Measurements from ENCODE around the gene CFLAR. TPM values are rescaled to one million over a fixed set of nuclear protein-coding genes. Genes with fewer than 3 reads are reported as not detected.
A peak's percentile ranks its signal among the peaks of the same experiment; 100 is the strongest.

The CFLAR gene
- total RNA-seq, 1 donor from 2014 or later, result 144 TPM

DNA sequence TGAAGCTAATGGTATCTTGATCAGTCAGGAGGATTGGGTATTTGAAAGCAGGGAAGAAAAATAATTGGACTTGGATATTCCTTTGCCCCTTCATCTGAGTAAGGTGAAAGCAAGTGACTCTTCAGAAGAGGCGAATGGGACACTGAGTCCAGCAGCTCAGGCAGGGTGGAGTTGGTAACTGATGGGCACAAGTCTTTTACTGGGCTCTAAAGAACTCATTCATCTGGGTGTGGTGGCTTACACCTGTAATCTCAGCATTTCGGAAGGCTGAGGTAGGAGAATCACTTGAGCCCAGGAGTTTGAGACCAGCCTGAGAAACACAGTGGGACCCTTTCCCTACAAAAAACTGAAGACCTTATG, 11.2 kb downstream of the CFLAR start:
- no peaks in the 10 kb centered on the region for H3K36me3 ChIP-seq
- intact Hi-C loops (cut with DNase I), result no loop called here
- no peak for TF ChIP-seq POLR2AphosphoS5 (IDR thresholded peaks at IDR 0.05; ENCODE audit: insufficient read depth in 1 of 2, low read depth in 1 of 2)
- H3K9me3 ChIP-seq, result no peaks in the 10 kb centered on the region
- DNase-seq (ENCODE audit: extremely low spot score in 2 of 2), result no peak
- peak overlapping the region; percentile 74 for H3K27ac ChIP-seq
- H3K27me3 ChIP-seq, result no peaks in the 10 kb centered on the region
- peak overlapping the region in 1 of 2 donors; percentile 8 for H3K4me3 ChIP-seq
- H3K4me1 ChIP-seq, result peaks cover 97% of the 10 kb centered on the region

DNA sequence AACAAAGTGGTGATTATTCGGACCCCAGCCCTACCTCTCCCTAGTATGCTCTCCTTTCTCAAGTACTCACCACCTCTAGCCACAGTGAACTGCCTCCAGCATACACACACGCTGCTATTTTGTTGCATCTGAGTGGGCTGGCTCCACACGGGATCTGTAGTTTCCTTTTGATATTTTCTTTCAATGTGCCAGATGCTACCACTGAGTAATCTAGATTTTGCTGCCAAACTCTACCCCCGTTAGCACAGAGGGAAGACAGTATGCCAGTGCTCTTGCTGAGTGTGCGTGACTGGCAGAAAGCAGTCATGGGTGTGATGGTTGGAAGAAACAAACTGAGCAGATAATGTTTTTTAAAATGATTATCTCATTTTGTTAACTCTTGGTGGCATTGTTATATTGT, 11.6 kb downstream of the CFLAR start:
- TF ChIP-seq POLR2AphosphoS5 (IDR thresholded peaks at IDR 0.05; ENCODE audit: insufficient read depth in 1 of 2, low read depth in 1 of 2) (peak in 1 of 2 donors; percentile 15), POLR2A (IDR thresholded peaks at IDR 0.05) (no peak)
- TF ChIP-seq, protein P1, sequence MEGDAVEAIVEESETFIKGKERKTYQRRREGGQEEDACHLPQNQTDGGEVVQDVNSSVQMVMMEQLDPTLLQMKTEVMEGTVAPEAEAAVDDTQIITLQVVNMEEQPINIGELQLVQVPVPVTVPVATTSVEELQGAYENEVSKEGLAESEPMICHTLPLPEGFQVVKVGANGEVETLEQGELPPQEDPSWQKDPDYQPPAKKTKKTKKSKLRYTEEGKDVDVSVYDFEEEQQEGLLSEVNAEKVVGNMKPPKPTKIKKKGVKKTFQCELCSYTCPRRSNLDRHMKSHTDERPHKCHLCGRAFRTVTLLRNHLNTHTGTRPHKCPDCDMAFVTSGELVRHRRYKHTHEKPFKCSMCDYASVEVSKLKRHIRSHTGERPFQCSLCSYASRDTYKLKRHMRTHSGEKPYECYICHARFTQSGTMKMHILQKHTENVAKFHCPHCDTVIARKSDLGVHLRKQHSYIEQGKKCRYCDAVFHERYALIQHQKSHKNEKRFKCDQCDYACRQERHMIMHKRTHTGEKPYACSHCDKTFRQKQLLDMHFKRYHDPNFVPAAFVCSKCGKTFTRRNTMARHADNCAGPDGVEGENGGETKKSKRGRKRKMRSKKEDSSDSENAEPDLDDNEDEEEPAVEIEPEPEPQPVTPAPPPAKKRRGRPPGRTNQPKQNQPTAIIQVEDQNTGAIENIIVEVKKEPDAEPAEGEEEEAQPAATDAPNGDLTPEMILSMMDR (IDR thresholded peaks at IDR 0.05), result no peak
- Histone ChIP-seq H3K4me1 (peaks cover 98% of the 10 kb centered on the region), H3K36me3 (no peaks in the 10 kb centered on the region), H3K27ac (peak overlapping the region; percentile 74), H3K9me3 (no peaks in the 10 kb centered on the region), H3K27me3 (no peaks in the 10 kb centered on the region), H3K4me3 (peak overlapping the region in 1 of 2 donors; percentile 8)
- no peak for DNase-seq (ENCODE audit: extremely low spot score in 2 of 2)
- intact Hi-C loops (cut with DNase I), result no loop called here

DNA sequence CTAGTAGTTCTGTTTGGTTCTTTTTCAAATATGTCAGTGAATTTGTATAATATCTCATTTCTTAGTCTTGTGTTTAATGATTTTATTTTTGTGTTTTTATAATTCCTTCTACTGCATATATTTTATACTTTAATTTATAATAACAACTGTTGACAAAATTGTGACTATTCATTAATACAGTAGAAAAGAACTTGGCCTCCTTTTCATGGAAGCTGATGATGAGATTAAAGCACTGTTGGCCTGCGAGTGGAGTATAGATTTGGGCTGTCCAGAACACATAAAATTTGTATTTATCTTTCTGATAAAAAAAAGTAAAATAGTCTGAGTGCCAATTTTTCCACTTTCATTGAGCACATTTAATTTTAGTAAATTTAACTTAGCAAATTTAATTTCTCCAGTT, 12.1 kb downstream of the CFLAR start:
- Histone ChIP-seq H3K4me3 (no peak overlapping the region), H3K27ac (peak overlapping the region; percentile 74), H3K27me3 (no peaks in the 10 kb centered on the region), H3K4me1 (peaks cover 98% of the 10 kb centered on the region), H3K36me3 (peaks cover 0 to 2% of the 10 kb centered on the region in 2 donors), H3K9me3 (no peaks in the 10 kb centered on the region)
- no peak for DNase-seq (ENCODE audit: extremely low spot score in 2 of 2)
- TF ChIP-seq POLR2A (IDR thresholded peaks at IDR 0.05) (no peak), POLR2AphosphoS5 (IDR thresholded peaks at IDR 0.05; ENCODE audit: insufficient read depth in 1 of 2, low read depth in 1 of 2) (no peak)
- TF ChIP-seq, protein P1 (IDR thresholded peaks at IDR 0.05), result no peak
- intact Hi-C loops (cut with DNase I), result no loop called here

DNA sequence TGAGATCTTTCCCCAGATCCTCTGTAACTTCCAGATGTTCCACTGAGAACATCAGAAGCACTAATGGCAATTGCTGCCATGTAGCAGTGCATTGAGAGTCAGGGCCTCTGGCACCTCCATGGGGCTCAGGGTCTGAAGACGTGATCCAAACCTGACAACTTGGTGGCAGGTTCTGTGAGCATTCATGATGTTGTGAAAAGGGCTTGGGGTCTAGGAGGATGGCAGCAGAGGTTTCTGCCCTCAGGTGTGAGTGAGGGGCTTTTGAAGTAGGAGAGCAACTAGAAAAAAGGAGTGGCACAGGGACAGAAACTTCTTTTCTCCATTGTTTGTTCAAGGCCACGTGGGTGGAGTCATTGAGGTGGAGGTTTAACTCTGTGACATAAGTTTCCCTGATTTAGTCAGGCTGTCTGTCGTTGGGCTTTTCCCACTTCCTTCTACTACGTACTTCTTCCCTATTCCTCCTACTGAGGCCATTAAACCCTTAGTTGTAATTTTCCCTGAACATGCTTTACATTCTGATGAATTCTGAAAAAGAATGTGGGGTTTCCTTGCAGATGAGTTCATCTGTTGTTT, 13.1 kb downstream of the CFLAR start:
- peak overlapping the region; percentile 74 for H3K27ac ChIP-seq
- TF ChIP-seq POLR2AphosphoS5 (IDR thresholded peaks at IDR 0.05; ENCODE audit: insufficient read depth in 1 of 2, low read depth in 1 of 2) (peak in 1 of 2 donors; percentile 48), POLR2A (IDR thresholded peaks at IDR 0.05) (no peak)
- TF ChIP-seq, protein P1 (IDR thresholded peaks at IDR 0.05), result no peak
- no peak overlapping the region for H3K4me3 ChIP-seq
- H3K27me3 ChIP-seq, result no peaks in the 10 kb centered on the region
- intact Hi-C loops (cut with DNase I), result no loop called here
- H3K36me3 ChIP-seq, result peaks cover 0 to 8% of the 10 kb centered on the region in 2 donors
- no peak for DNase-seq (ENCODE audit: extremely low spot score in 2 of 2)
- H3K9me3 ChIP-seq, result no peaks in the 10 kb centered on the region
- peaks cover 94% of the 10 kb centered on the region for H3K4me1 ChIP-seq

DNA sequence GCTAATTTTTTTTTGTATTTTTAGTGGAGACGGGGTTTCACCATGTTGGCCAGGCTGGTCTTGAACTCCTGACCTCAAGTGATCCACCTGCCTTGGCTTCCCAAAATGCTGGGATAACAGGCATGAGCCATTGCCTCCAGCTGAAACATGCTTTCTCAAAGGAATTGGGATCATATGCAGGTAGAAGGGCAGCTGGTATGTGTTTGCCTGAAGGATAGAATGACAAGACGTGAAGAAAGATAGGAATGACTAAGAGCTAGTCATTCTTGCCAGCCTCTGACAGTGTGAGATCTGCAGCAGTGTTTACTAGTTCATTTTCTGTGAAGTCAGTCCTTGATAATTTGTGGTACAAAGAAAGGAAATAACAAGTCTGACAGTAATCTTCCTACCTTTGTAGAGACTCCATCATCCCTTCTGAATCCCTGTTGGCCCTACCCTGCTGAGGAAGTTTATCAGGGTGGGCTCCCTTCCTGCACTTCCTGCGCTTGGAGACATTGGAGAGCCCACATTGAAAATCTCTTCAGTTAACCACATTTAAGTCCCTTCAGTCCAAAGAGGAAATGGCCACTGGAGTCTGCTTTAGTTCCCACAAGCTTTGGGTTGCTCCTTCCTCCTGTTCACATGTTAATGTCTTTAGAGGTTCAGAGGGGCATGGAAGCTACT, 14.7 kb downstream of the CFLAR start:
- Histone ChIP-seq H3K4me1 (peaks cover 93% of the 10 kb centered on the region), H3K4me3 (peak overlapping the region in 1 of 2 donors; percentile 10), H3K27me3 (no peaks in the 10 kb centered on the region), H3K27ac (peak overlapping the region; percentile 74), H3K36me3 (peaks cover 0 to 13% of the 10 kb centered on the region in 2 donors), H3K9me3 (no peaks in the 10 kb centered on the region)
- intact Hi-C loops (cut with DNase I), result no loop called here
- peak in 1 of 2 donors; percentile 82 for DNase-seq (ENCODE audit: extremely low spot score in 2 of 2)
- TF ChIP-seq, protein P1 (IDR thresholded peaks at IDR 0.05), result no peak
- TF ChIP-seq POLR2AphosphoS5 (IDR thresholded peaks at IDR 0.05; ENCODE audit: insufficient read depth in 1 of 2, low read depth in 1 of 2), result peak in 1 of 2 donors; percentile 33
